ENCODE measurements around the gene IMMT.

Gene IMMT

GRCh38 chr2:86213056-86213455, 17.8 kb upstream of the IMMT start:
- Histone ChIP-seq H3K27ac (no peak overlapping the region), H3K36me3 (replicated peaks) (peaks cover 24% of the 10 kb centered on the region), H3K4me3 (ENCODE audit: low read depth, low read length) (no peak overlapping the region), H3K27me3 (replicated peaks) (no peaks in the 10 kb centered on the region)
- in situ Hi-C loops (cut with HindIII; ENCODE audit: low pct_ligation_motif_present, low sequenced_read_pairs), result no loop called here
- no peak for TF ChIP-seq CTCF (IDR thresholded peaks at IDR 0.05; ENCODE audit: low read depth, low read length, missing control alignments)
- no peak for DNase-seq

DNA sequence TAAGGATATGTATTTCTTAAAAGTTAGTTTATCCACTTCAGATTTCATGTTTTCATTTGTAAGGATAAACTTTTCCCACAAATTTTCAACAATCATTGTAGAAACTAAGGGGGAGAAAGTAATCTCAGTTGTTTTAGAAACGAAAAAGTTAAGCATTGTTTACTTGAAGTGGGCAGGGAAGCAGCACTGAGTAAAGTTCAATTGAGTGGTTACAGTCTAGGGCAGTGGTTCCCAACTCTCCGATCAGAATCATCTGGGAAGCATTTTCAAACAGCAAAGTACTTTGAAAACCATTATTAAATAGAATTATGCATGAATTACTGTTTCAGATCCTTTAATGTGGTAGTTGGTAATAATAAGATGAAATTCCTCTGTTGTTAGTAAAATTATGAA, 16.5 kb upstream of the IMMT start:
- no peak overlapping the region for H3K27ac ChIP-seq
- in situ Hi-C loops (cut with HindIII; ENCODE audit: low pct_ligation_motif_present, low sequenced_read_pairs), result no loop called here
- DNase-seq, result no peak
- peaks cover 34% of the 10 kb centered on the region for H3K36me3 ChIP-seq (replicated peaks)
- H3K4me3 ChIP-seq (ENCODE audit: low read depth, low read length), result no peak overlapping the region
- no peaks in the 10 kb centered on the region for H3K27me3 ChIP-seq (replicated peaks)
- no peak for TF ChIP-seq CTCF (IDR thresholded peaks at IDR 0.05; ENCODE audit: low read depth, low read length, missing control alignments)

DNA sequence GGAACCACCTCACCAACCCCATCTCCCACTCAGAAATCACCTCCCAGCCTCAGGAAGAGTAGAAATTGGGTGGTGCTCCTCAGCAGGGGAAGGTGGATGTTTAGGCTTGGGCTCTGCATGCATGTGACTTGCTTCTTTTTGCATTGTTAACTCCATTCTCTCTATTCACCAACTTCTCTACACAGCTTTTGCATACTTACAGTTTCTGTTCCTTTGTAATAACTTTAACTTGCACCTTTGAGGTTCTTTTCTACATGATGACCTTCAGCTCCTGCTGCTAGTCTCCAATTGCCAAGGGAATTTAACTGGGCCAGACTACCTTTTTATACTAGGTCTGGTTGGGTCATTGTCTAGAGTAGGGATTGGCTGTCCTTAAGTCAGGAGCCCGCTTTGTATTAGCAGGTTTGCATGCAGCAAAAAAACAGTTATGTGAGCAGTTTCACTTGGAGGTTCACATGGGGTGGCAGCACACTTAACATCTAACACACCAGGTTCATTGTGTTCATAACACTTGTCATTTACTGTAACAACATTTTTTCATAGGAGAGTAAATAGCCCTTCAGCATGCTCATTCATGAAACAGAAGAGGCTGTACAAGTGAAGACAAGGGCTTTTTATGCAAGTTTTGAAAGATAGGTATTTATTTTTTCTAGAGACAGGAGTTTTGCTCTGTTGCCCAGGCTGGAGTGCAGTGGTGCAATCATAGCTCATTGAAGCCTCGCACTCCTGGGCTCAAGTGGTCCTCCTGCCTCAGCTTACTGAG, 16.0 kb upstream of the IMMT start:
- no peak for DNase-seq
- in situ Hi-C loops (cut with HindIII; ENCODE audit: low pct_ligation_motif_present, low sequenced_read_pairs), result no loop called here
- Histone ChIP-seq H3K27ac (no peak overlapping the region), H3K4me3 (ENCODE audit: low read depth, low read length) (no peak overlapping the region), H3K36me3 (replicated peaks) (peaks cover 34% of the 10 kb centered on the region), H3K27me3 (replicated peaks) (no peaks in the 10 kb centered on the region)
- no peak for TF ChIP-seq CTCF (IDR thresholded peaks at IDR 0.05; ENCODE audit: low read depth, low read length, missing control alignments)

- H3K4me3 ChIP-seq (ENCODE audit: low read depth, low read length), result no peak overlapping the region
- H3K27ac ChIP-seq, result no peak overlapping the region
- in situ Hi-C loops (cut with HindIII; ENCODE audit: low pct_ligation_motif_present, low sequenced_read_pairs), result no loop called here
- H3K27me3 ChIP-seq (replicated peaks), result no peaks in the 10 kb centered on the region
- peaks cover 19% of the 10 kb centered on the region for H3K36me3 ChIP-seq (replicated peaks)
- TF ChIP-seq CTCF (IDR thresholded peaks at IDR 0.05; ENCODE audit: low read depth, low read length, missing control alignments), result no peak
- no peak for DNase-seq
Observed at GRCh38 chr2:86204458-86204857, 9.2 kb upstream of the IMMT start.

DNA sequence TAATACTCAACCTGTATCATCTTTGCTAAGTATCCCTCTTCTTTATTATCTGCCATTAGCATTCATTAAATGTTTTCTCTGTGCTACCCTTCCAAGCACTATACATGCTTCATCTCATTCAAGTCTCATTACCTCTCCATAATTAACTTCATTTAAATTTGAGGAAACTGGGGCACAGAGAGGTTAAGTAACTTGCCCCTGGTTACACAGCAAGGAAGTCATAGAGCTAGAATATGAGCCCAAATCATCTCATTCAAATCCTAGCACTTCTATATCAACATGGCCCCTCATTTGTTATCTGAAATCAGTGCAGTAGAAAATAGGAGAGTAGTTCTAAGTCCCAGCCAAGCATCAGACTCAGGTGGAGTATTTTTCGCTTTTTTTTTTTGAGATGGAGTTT, 8.4 kb upstream of the IMMT start:
- in situ Hi-C loops (cut with HindIII; ENCODE audit: low pct_ligation_motif_present, low sequenced_read_pairs), result no loop called here
- no peak for DNase-seq
- Histone ChIP-seq H3K27ac (no peak overlapping the region), H3K27me3 (replicated peaks) (no peaks in the 10 kb centered on the region), H3K36me3 (replicated peaks) (peaks cover 15% of the 10 kb centered on the region), H3K4me3 (ENCODE audit: low read depth, low read length) (no peak overlapping the region)
- no peak for TF ChIP-seq CTCF (IDR thresholded peaks at IDR 0.05; ENCODE audit: low read depth, low read length, missing control alignments)

GRCh38 chr2:86202702-86203101, 7.4 kb upstream of the IMMT start:
- DNase-seq, result no peak
- H3K36me3 ChIP-seq (replicated peaks), result peaks cover 7% of the 10 kb centered on the region
- in situ Hi-C loops (cut with HindIII; ENCODE audit: low pct_ligation_motif_present, low sequenced_read_pairs), result no loop called here
- no peak for TF ChIP-seq CTCF (IDR thresholded peaks at IDR 0.05; ENCODE audit: low read depth, low read length, missing control alignments)
- no peaks in the 10 kb centered on the region for H3K27me3 ChIP-seq (replicated peaks)
- no peak overlapping the region for H3K4me3 ChIP-seq (ENCODE audit: low read depth, low read length)
- H3K27ac ChIP-seq, result no peak overlapping the region
